DND-41 (cell line): ENCODE results near the gene HOXB4.

ENCODE experiments used
- ATAC-seq: fragments of 200-7000 bp; cut with Tn5 transposase; 3 replicates; pipeline ENCODE4 v1.9.1; 2021; ENCODE audit warnings: low read depth; ENCODE audit not compliant: insufficient read depth
- DNase-seq: peaks from one replicate; pipeline ENCODE4 v3.0.0-alpha.2; 2020
- H2AFZ ChIP-seq: 2 replicates; pipeline ENCODE4 v1.6.0; 2012; ENCODE audit warnings: low read depth, low read length
- H3K27ac ChIP-seq: 2 replicates; pipeline ENCODE4 v1.5.1; 2012; ENCODE audit warnings: low read length, inconsistent platforms
- H3K27me3 ChIP-seq: fragments of 200-600 bp; sonication (generic); 2 replicates; pipeline ENCODE4 v1.6.0; 2012; ENCODE audit warnings: low read length, mild to moderate bottlenecking, inconsistent platforms; ENCODE audit not compliant: insufficient read depth, poor library complexity
- H3K36me3 ChIP-seq: 2 replicates; pipeline ENCODE4 v1.5.1; 2012; ENCODE audit warnings: low read length, inconsistent platforms; ENCODE audit not compliant: insufficient read depth
- H3K4me1 ChIP-seq: 2 replicates; pipeline ENCODE4 v1.5.1; 2012; ENCODE audit warnings: mild to moderate bottlenecking, low read length; ENCODE audit not compliant: insufficient read depth
- H3K4me2 ChIP-seq: 2 replicates; pipeline ENCODE4 v1.6.0; 2012; ENCODE audit warnings: mild to moderate bottlenecking, moderate library complexity, low read length, inconsistent platforms; ENCODE audit not compliant: insufficient read depth
- H3K4me3 ChIP-seq, 2 experiments: fragments of 200-600 bp in 1 of 2; shearing (Covaris generic) in 1 of 2; 2 replicates each; pipeline ENCODE4 v1.5.1; 2012 to 2016; ENCODE audit warnings: inconsistent platforms in 2 of 2, low read length in 2 of 2, mild to moderate bottlenecking in 2 of 2, low read depth in 1 of 2, moderate library complexity in 1 of 2
- H3K79me2 ChIP-seq: 2 replicates; pipeline ENCODE4 v1.6.0; 2012; ENCODE audit warnings: low read length, inconsistent platforms; ENCODE audit not compliant: insufficient read depth
- H3K9ac ChIP-seq: 2 replicates; pipeline ENCODE4 v1.6.0; 2012; ENCODE audit warnings: low read depth, mild to moderate bottlenecking, inconsistent platforms, low read length, moderate library complexity
- H3K9me3 ChIP-seq: 2 replicates; pipeline ENCODE4 v1.5.1; 2012; ENCODE audit warnings: low read length, moderate library complexity, mild to moderate bottlenecking, inconsistent platforms; ENCODE audit not compliant: insufficient read depth, severe bottlenecking
- H4K20me1 ChIP-seq: 2 replicates; pipeline ENCODE4 v1.6.0; 2012; ENCODE audit warnings: low read length; ENCODE audit not compliant: insufficient read depth
- EZH2 ChIP-seq: IDR thresholded peaks from 3 replicates; pipeline ENCODE4 v1.6.1; 2012; ENCODE audit warnings: borderline replicate concordance, low read depth, mild to moderate bottlenecking, moderate library complexity, low read length, inconsistent platforms; ENCODE audit not compliant: severe bottlenecking
- TF ChIP-seq, protein P1 (sequence below): IDR thresholded peaks from 2 replicates; pipeline ENCODE4 v1.5.1; 2012; ENCODE audit warnings: borderline replicate concordance, low read length, moderate library complexity, mild to moderate bottlenecking; ENCODE audit not compliant: poor library complexity, severe bottlenecking; ENCODE audit errors: extremely low read depth

The HOXB4 gene

DNA sequence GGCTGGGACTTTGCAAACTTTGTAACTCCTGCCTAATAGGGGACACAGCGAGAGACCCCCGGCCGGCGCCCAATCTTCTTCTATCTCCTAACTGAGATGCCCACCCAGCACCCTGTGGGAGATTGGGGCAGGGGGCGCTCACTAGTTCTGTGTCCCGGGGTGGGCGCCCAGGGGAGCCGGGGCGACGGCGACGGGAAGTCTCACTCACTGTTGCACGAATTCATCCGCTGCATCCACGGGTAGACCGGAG lies 19.3 kb upstream of the HOXB4 start:
- H3K27me3 ChIP-seq = peaks cover 3% of the 10 kb centered on the region
- H3K4me3 ChIP-seq = no peak overlapping the region
- H3K9me3 ChIP-seq = no peaks in the 10 kb centered on the region
- H3K4me1 ChIP-seq = no peaks in the 10 kb centered on the region
- no peaks in the 10 kb centered on the region for H3K36me3 ChIP-seq
- no peak overlapping the region for H3K27ac ChIP-seq
- DNase-seq (no peak), ATAC-seq (no peak)
- H2AFZ ChIP-seq = no peak overlapping the region
- TF ChIP-seq EZH2 = no peak
- TF ChIP-seq, protein P1, sequence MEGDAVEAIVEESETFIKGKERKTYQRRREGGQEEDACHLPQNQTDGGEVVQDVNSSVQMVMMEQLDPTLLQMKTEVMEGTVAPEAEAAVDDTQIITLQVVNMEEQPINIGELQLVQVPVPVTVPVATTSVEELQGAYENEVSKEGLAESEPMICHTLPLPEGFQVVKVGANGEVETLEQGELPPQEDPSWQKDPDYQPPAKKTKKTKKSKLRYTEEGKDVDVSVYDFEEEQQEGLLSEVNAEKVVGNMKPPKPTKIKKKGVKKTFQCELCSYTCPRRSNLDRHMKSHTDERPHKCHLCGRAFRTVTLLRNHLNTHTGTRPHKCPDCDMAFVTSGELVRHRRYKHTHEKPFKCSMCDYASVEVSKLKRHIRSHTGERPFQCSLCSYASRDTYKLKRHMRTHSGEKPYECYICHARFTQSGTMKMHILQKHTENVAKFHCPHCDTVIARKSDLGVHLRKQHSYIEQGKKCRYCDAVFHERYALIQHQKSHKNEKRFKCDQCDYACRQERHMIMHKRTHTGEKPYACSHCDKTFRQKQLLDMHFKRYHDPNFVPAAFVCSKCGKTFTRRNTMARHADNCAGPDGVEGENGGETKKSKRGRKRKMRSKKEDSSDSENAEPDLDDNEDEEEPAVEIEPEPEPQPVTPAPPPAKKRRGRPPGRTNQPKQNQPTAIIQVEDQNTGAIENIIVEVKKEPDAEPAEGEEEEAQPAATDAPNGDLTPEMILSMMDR = no peak
- H3K4me2 ChIP-seq = no peak overlapping the region
- H3K79me2 ChIP-seq = no peaks in the 10 kb centered on the region
- no peaks in the 10 kb centered on the region for H4K20me1 ChIP-seq
- no peak overlapping the region for H3K9ac ChIP-seq

DNA sequence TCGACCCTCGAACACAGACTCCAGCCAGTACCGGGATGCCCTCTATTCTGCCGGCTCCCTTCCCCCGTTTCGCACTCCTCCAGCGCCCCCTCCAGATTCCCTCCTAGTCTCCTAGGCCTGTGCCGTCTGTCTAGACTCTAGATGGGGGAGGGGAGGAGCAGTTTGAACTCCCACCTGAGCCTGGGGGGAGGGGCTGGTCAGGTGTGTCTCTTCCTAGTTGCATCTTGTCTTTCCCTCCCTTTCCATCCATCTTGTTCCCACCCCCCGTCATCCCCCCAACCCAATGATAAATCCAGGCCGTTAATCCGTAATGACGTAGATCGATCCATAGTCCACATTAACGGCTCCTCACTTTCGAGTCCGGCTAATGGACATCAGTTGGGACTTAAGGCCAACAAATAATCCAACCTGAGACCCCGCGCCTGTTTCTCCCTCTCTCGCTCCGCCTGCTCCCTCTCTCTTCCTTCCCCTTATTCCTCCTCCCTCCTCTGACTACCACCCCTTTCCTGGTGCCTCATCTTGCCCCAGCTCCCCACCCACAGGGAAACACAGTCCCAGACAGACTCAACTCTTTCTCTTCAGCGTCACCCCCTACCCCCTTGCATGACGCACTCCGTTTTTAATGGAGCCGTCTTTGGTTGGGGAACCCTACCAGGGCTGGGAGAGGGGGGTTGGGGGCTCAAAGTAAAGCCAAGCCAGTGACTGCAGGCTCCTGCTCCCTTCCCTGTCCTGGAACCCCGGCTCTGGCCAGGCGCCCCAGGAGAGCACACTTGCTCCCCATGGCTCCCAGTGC lies 18.8 kb upstream of the HOXB4 start:
- no peaks in the 10 kb centered on the region for H3K9me3 ChIP-seq
- H3K79me2 ChIP-seq = no peaks in the 10 kb centered on the region
- H3K9ac ChIP-seq = no peak overlapping the region
- H3K36me3 ChIP-seq = no peaks in the 10 kb centered on the region
- no peak overlapping the region for H2AFZ ChIP-seq
- no peaks in the 10 kb centered on the region for H3K4me1 ChIP-seq
- DNase-seq = no peak
- no peak overlapping the region for H3K4me3 ChIP-seq
- H3K27ac ChIP-seq = no peak overlapping the region
- peaks cover 3% of the 10 kb centered on the region for H3K27me3 ChIP-seq
- TF ChIP-seq, protein P1 = no peak
- no peak for ATAC-seq
- no peaks in the 10 kb centered on the region for H4K20me1 ChIP-seq
- no peak overlapping the region for H3K4me2 ChIP-seq

DNA sequence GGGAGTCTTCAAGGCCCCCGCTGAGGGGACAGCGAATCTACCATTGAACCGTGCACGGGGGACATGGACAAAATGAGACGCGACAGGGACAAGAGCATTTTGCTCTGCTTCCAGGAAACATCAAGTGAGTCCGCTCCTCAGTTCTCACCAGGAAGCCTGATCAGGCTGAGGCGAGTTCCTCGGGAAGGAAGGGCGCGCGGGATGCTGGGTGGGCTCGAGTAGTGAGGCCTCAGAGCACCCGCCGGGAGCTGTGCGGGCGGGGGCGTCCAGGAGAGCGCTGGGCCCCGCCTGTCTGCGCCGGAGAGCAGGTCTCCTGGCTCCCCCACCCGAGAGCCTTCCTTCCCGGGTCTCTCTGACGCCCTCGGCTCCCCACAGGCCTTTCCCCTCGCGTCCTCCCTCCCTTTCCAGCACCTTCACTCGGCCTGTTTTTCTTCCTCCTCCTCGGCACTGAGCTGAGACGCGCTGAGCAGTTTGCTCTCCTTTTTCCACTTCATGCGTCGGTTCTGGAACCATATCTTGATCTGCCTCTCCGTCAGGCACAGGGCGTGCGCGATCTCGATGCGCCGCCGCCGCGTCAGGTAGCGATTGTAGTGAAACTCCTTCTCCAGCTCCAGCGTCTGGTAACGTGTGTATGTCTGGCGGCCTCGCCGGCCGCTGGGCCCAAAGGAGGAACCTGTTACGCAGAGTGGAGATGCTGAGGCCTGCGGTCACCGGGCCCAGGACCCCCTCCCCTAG lies 18.0 kb upstream of the HOXB4 start:
- no peaks in the 10 kb centered on the region for H3K79me2 ChIP-seq
- TF ChIP-seq, protein P1 = no peak
- TF ChIP-seq EZH2 = no peak
- H4K20me1 ChIP-seq = no peaks in the 10 kb centered on the region
- ATAC-seq = no peak
- no peak overlapping the region for H3K9ac ChIP-seq
- no peaks in the 10 kb centered on the region for H3K36me3 ChIP-seq
- H3K27me3 ChIP-seq = peaks cover 3% of the 10 kb centered on the region
- H3K27ac ChIP-seq = no peak overlapping the region
- H3K9me3 ChIP-seq = no peaks in the 10 kb centered on the region
- no peaks in the 10 kb centered on the region for H3K4me1 ChIP-seq
- no peak overlapping the region for H2AFZ ChIP-seq
- no peak overlapping the region for H3K4me2 ChIP-seq
- H3K4me3 ChIP-seq = no peak overlapping the region
- no peak for DNase-seq
